NK-92 (cell line): ENCODE data around the gene RETN.
"Not testable (repeated sequence)": the region's sequence is repeated elsewhere in the genome, so short reads cannot be mapped to it uniquely, and the experiment has no call there.

Experiments
- DNase-seq: peaks from one replicate; lab custom pipeline; 2025; ENCODE audit not compliant: unreplicated experiment; lab: John Stamatoyannopoulos, UW

Gene RETN

DNA sequence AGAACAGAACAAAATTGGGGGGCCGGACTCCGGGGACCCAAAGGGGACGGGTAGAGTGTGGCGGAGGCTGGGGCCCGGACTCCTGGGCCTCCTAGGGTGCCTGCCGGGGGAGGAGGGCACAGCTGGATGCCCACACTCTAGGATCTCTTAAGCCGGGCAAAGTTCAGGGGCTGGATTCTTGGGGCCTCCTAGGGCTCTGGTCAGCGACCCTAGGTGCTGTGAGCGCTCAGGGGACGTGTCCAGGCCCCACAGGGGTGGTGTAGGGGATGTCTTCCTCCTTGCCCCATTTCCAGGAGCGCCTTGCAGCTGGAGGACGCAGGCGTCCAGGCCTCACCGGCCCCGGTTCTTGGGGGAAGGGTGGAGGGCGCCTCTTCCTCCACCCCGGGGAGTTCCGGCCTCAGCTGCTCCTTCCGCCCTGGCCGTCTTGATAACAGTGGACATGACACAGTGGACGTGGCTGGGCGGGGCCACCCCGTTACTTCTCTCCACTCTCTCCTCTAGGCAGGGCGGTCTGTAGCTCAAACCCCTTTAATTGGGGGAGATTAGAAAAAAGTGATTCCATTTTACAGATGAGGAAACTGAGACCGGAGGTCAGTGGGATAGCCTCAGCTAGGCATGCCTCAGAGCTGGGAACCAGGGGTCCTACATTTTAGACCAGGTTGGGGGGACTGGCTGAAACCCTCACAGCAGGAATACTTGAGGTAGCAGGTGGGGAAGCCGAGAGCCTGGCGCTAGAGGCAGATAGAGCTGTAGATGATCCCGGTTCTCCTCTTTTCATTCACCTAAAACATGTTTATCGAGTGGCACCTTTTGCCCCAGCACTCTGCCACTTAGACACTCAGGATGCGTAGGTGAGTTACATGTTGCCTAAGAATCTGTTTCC, 31.2 kb upstream of the RETN start:
- no peak for DNase-seq

DNA sequence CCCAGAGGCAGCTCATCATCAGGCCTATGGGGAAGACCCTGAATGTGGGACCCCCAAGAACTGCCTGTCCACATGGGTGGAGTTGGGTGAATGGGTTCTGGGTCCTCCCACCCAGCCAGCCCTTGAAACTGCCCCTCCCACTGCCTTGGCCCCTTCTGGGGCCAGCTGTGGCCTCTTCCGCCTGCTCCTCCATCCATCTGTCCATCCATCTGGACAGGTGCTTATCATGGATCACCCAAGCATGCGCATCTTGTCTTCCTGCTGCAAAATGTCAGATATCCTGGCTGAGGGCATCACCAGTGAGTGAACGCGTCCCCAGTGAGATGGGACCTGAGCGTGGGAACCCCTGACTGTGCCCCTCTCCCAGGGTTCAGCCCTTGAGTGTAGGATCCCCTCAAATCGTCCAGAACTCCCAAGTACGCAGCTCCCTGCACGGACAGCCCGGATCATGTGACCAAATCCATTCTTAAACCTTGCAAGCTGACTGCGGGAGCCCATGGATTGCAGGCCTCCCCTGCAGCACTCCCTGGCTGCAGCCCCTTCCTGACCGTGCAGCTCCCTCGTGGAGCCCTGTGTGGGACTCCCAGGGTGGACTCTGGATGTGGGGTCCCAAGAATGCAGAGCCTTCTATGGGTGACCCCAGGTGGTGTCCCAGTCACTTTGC, 29.9 kb upstream of the RETN start:
- no peak for DNase-seq

DNA sequence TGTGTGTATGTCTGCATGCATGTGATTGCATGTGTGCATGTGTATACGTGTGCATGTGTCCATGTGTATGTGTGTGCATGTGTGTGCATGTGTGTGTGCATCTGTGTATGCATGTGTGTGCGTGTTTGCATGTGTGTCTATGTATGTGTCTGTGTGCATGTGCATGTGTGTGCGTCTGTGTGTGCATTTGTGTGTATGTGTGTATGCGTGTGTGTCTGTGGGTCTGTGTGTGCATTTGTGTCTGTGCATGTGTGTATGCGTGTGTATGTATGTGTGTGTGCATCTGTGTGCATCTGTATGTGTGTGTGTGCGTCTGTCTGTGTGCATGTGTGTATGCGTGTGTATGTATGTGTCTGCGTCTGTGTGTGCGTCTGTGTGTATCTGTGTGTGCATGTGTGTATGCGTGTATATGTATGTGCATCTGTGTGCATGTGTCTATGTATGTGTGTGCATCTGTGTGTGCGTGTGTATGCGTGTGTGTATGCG, 28.9 kb upstream of the RETN start:
- no peak for DNase-seq

DNA sequence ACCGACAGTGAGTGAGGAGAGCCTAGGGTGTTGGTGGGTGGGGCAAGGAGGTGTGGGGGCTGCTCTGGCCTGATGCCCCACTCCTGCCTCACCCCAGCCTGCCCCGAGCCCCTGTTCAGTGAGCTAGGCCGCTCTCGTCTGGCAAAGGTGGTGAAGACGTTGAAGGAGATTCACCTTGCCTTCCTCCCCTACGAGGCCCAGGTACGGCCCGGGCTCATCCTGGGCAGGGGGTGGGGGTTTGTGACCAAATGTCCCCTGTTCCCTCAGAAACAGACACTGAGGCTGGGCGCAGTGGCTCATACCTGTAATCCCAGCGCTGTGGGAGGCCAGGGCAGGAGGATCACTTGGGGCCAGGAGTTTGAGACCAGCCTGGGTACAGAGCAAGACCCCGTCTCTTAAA, 28.0 kb upstream of the RETN start:
- no peak for DNase-seq

- DNase-seq = no peak
Observed at GRCh38 chr19:7641290-7642276, 27.3 kb upstream of the RETN start.

DNA sequence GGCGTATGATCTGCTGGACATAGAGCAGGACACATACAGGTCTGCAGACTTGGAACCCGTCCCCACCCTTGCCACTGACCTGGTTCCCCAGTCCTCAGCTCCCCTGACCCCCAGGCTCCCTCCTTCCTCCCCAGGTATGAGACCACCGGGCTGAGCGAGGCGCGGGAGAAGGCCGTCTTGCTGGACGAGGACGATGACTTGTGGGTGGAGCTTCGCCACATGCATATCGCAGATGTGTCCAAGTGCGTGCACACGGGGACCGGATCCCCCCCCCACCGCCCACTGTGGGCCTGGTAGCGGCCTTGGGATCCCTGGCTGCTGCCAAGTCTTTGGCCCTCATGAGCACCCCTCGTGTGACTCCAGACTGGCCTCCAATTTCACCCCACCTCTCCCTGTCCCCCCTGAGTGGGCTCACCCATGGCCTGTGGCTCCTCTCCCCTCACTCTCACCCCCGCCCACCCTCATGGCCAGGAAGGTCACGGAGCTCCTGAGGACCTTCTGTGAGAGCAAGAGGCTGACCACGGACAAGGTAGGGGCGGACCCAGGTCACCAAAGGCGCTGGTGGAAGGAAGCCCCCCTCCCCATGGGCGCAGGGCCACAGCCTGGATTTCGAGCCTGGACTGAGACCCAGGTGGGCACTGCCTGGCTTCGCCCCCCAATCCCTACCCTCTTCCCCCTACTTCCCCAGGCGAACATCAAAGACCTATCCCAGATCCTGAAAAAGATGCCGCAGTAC, 26.4 kb upstream of the RETN start:
- DNase-seq = no peak

GRCh38 chr19:7643031-7643415, 25.8 kb upstream of the RETN start:
- DNase-seq = no peak

DNA sequence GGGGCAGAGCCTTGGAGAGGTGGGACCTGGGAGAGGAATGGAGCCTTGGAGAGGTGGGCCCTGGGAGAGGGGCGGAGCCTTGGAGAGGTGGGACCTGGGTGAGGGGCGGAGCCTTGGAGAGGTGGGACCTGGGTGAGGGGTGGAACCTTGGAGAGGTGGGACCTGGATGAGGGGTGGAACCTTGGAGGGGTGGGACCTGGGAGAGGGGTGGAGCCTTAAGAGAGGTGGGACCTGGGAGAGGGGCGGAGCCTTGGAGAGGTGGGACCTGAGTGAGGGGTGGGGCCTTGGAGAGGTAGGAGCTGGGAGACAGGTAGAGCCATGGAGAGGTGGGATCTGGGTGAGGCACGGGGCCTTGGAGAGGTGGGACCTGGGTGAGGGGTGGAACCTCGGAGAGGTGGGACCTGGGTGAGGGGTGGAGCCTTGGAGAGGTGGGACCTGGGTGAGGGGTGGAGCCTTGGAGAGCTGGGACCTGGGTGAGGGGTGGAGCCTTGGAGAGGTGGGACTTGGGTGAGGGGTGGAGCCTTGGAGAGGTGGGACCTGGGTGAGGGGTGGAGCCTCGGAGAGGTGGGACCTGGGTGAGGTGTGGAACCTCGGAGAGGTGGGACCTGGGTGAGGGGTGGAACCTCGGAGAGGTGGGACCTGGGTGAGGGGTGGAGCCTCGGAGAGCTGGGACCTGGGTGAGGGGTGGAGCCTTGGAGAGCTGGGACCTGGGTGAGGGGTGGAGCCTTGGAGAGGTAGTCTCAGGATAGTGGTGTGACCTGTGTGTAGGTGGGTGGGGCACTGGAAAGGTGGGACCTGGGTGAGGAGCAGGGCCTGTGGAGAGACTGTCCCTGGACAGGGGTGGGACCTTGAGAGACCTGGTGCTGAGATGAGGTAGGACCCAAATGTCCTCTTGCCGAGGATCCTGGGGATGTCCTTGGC, 25.0 kb upstream of the RETN start:
- DNase-seq = not testable (repeated sequence)

DNA sequence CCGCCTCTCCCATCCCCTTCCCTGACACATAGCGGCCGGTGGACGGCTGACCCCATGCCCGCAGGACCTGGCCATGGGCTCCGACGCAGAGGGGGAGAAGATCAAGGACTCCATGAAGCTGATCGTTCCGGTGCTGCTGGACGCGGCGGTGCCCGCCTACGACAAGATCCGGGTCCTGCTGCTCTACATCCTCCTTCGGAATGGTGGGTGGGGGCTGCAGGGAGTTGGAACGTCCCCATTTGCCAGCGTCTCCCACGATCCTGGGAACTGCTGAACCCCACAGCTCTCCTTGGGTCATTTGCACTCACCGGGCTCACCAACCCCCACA, 24.3 kb upstream of the RETN start:
- no peak for DNase-seq

- no peak for DNase-seq
Observed at GRCh38 chr19:7645163-7645562, 23.7 kb upstream of the RETN start.

DNA sequence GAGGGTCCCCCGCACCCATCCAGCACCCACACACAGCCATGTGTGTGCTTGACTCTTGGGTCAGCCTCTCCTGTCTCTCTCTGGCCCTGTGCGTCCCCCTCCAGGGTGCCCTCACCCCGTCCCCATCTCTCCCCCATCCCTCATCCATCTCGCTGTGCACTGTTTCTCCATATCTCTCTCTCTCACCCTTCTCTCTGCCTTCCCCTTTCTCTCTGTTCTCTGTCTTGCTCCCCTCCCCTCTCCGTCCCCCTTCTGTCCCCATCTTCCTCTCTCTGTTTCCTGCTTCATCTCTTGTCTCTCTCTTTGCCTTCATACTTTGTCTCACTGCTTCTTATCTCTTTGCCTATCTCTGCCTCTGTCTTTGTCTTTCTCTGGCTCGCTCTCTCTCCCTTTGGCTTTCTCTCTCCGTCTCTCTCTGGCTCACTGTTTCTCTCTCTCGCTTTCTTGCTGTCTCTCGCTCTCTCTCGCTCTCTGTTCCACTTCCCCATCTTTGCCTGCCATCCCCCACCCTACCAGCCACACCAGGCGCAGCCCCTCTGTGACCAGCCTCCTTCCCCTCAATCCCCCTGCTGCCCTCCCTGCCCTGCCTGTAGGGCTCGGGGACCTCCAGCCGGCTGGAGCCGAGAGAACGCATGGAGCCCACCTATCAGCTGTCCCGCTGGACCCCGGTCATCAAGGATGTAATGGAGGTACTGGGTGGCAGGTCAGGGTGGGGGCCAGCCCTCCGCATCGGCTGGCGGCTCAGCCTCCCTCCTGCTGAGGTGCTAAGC, 23.0 kb upstream of the RETN start:
- no peak for DNase-seq

DNA sequence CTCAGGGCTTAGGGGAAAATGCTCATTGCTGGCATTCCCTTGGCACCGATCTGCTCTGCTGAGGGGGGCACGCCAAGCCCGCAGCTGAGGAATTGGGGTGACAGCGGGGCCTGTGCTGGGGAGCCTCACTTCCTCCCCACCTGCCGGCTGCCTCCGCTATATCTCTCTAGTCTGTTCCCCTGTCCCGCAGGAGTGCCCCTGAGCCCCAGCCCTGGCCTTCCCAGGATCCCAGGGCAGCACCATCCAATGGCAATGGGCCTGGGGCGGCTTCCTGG, 22.5 kb upstream of the RETN start:
- no peak for DNase-seq

DNA sequence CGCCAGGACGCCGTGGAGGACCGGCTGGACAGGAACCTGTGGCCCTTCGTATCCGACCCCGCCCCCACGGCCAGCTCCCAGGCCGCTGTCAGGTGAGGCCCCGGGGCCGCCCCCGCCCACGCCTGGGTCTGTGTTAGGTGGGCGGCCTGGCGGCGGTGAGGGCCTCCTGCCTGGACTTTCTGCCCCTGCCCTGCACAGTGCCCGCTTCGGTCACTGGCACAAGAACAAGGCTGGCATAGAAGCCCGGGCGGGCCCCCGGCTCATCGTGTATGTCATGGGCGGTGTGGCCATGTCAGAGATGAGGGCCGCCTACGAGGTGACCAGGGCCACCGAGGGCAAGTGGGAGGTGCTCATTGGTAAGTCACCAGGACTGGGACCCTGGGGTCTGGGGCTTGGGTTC, 21.7 kb upstream of the RETN start:
- DNase-seq = no peak

DNA sequence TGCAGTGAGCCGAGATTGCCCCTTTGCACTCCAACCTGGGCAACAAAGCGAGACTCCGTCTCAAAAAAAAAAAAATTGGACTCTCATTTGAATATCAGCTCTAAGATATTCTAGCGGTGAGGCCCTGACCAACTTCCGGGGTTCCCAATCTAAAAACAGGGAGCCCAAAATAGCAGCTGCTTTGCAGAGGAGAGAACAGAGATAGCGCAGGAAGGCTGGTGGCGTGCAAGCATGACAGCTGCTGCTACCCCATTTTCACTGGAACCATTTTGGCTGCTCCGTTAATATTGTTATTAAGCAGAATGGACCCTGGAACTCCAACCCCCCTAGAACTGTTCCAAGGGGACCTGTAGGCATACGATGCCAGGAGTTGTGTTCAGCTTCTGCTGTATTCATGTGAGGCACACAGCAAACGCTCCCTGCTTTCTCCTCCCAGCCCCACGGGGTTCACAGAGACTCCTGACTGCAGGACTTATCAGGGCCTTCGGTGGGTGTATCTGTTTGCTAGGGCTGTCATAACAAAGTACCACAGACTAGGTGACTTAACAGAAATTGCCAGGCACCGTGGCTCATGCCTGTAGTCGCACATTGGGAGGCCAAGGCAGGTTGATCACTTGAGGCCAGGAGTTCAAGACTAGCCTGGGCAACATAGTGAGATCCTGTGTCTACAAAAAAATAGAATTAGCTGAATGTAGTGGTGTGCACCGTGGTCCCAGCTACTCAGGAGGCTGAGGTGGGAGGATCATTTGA, 20.4 kb upstream of the RETN start:
- DNase-seq = no peak

- DNase-seq = no peak
Observed at GRCh38 chr19:7650148-7650547, 18.7 kb upstream of the RETN start.

- no peak for DNase-seq
Observed at GRCh38 chr19:7652061-7652641, 16.7 kb upstream of the RETN start.

DNA sequence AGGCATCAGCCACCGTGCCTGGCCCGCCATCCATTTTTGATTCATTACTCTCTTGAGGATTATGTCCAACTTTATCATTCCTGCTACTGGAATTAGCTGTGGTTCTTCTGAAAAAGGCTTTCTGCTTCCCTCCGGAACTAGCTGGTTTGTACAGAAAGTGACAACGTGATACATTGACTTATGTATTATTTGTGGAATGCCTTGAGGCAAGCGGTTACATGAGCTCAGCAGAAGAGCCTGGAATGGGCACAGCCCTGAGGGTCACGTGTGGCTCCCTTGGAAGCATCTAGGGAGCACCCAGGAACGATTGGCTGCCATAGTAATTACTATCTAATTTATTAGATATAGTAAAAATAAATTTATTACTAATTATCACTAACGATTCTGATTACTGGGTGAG, 14.4 kb upstream of the RETN start:
- no peak for DNase-seq

GRCh38 chr19:7655581-7655980, 13.3 kb upstream of the RETN start:
- no peak for DNase-seq
